K562 (cell line): Measurements from ENCODE around the gene GNPTAB. TPM values are rescaled to one million over a fixed set of nuclear protein-coding genes. Genes with fewer than 3 reads are reported as not detected.

Experiments
- ARID1B ChIP-seq: fragments of 450-650 bp; IDR thresholded peaks from 2 replicates; pipeline ENCODE4 v1.6.1; 2016; ENCODE audit warnings: antibody characterized with exemption, mild to moderate bottlenecking, inconsistent platforms
- FOXJ2 ChIP-seq: fragments of 200-800 bp; sonication (Bioruptor generic); IDR thresholded peaks from 2 replicates; pipeline ENCODE4 v1.6.1; 2016; ENCODE audit warnings: missing genetic modification characterization, missing compliant biosample characterization
- FOXK2 ChIP-seq, 2 experiments: fragments of 450-650 bp; IDR thresholded peaks in 1 of 2; conservative IDR thresholded peaks in 1 of 2; 2 replicates each; pipeline ENCODE4 v1.6.1; 2016; ENCODE audit warnings: low read depth in 2 of 2, mild to moderate bottlenecking in 1 of 2
- HMG20A ChIP-seq: fragments of 450-650 bp; formaldehyde crosslinking; conservative IDR thresholded peaks from 2 replicates; pipeline ENCODE4 v1.4.0; 2020; ENCODE audit warnings: mild to moderate bottlenecking, mixed read lengths
- KAT2B ChIP-seq: IDR thresholded peaks from one replicate; pipeline ENCODE4 v1.6.1; 2012; ENCODE audit warnings: low read depth, mild to moderate bottlenecking, control low read depth, inconsistent platforms, low read length, moderate library complexity
- L3MBTL2 ChIP-seq: fragments of 450-650 bp; IDR thresholded peaks from 2 replicates; pipeline ENCODE4 v1.6.1; 2016; ENCODE audit warnings: mild to moderate bottlenecking, moderate library complexity
- NEUROD1 ChIP-seq: fragments of 150-350 bp; IDR thresholded peaks from 2 replicates; pipeline ENCODE4 v1.6.1; 2014; ENCODE audit warnings: borderline replicate concordance, low read length, low read depth; ENCODE audit not compliant: partially characterized antibody
- NFIX ChIP-seq: fragments of 250-450 bp; sonication (Bioruptor Pico); IDR thresholded peaks from 2 replicates; pipeline ENCODE4 v1.4.0; 2020; ENCODE audit warnings: low read depth, mild to moderate bottlenecking, moderate library complexity
- NR2C2 ChIP-seq, 2 experiments: fragments of 200-800 bp in 1 of 2; sonication (Bioruptor generic) in 1 of 2; sonication (generic) in 1 of 2; formaldehyde crosslinking in 1 of 2; IDR thresholded peaks; 2 replicates each; pipeline versions ENCODE4 v1.6.1 to v1.8.0; 2016 to 2022; ENCODE audit warnings: mild to moderate bottlenecking in 1 of 2, missing compliant biosample characterization in 1 of 2, missing genetic modification characterization in 1 of 2, missing genetic modification reagents in 1 of 2
- PHF8 ChIP-seq: fragments of 200-600 bp; sonication (generic); IDR thresholded peaks from 2 replicates; pipeline ENCODE4 v1.6.1; 2012; ENCODE audit warnings: mixed run types, mild to moderate bottlenecking, inconsistent platforms, low read length, moderate library complexity, borderline replicate concordance
- RBM17 ChIP-seq: fragments of 200-400 bp; formaldehyde crosslinking; IDR thresholded peaks from 2 replicates; pipeline ENCODE4 v1.6.1; 2017; ENCODE audit warnings: low read depth, mild to moderate bottlenecking, low read length, borderline replicate concordance
- RERE ChIP-seq: sonication (generic); formaldehyde crosslinking; IDR thresholded peaks from 2 replicates; pipeline ENCODE4 v1.8.0; 2023; ENCODE audit warnings: missing genetic modification reagents, mild to moderate bottlenecking, borderline replicate concordance
- TARDBP ChIP-seq: fragments of 450-650 bp; IDR thresholded peaks from 2 replicates; pipeline ENCODE4 v1.6.1; 2016
- USF1 ChIP-seq: sonication (generic); formaldehyde crosslinking; IDR thresholded peaks from 2 replicates; pipeline ENCODE4 v1.9.0; 2022; ENCODE audit warnings: mild to moderate bottlenecking, missing genetic modification reagents
- ZC3H4 ChIP-seq: sonication (generic); formaldehyde crosslinking; IDR thresholded peaks from 2 replicates; pipeline ENCODE4 v1.9.0; 2021; ENCODE audit warnings: missing genetic modification reagents, borderline replicate concordance
- ZEB2 ChIP-seq: fragments of 450-650 bp; IDR thresholded peaks from 2 replicates; pipeline ENCODE4 v1.6.1; 2016
- ZNF512 ChIP-seq: IDR thresholded peaks from 2 replicates; pipeline ENCODE4 v1.6.1; 2016; ENCODE audit warnings: missing genetic modification characterization, missing compliant biosample characterization
- ZNF780A ChIP-seq: fragments of 250-450 bp; sonication (Bioruptor Pico); IDR thresholded peaks from 2 replicates; pipeline ENCODE4 v1.5.0; 2021; ENCODE audit warnings: mild to moderate bottlenecking
- ZNF830 ChIP-seq: fragments of 250-450 bp; sonication (Bioruptor Pico); IDR thresholded peaks from 2 replicates; pipeline ENCODE4 v1.5.0; 2021; ENCODE audit warnings: mild to moderate bottlenecking
- polyA plus RNA-seq, 8 experiments: library from polyadenylated mRNA; depleted of rRNA in 4 of 8; stranded (reverse) in 5 of 8; unstranded in 3 of 8; fragments of >200 nt; fragmentation: Nextera tagmentation in 2 of 8; fragmentation: Illumina TruSeq in 1 of 8; extraction: Ambion mirVana in 2 of 8; extraction: Trizol in 1 of 8; gene quantifications; 2 replicates each; pipeline versions ENCODE4 v1.2.1 to v1.2.3, GENCODE V29; 2011 to 2014; ENCODE audit warnings: inconsistent platforms in 1 of 8, missing spikeins in 1 of 8
- total RNA-seq, 7 experiments: library from RNA; depleted of rRNA in 6 of 7; stranded (reverse); fragments of >200 nt in 6 of 7; fragmentation: Illumina TruSeq in 2 of 7; extraction: Trizol in 2 of 7; gene quantifications; 2 replicates each; pipeline versions ENCODE4 v1.2.1 to v1.2.3, GENCODE V29; 2011 to 2021; ENCODE audit warnings: low replicate concordance in 1 of 7

Gene GNPTAB
- total and polyA plus RNA-seq, 9 of the 15 experiments (the other 6 are each of a cell fraction or from before 2014, with no cell fraction given), result 5.9 to 23.2 (median 19.3) TPM

DNA sequence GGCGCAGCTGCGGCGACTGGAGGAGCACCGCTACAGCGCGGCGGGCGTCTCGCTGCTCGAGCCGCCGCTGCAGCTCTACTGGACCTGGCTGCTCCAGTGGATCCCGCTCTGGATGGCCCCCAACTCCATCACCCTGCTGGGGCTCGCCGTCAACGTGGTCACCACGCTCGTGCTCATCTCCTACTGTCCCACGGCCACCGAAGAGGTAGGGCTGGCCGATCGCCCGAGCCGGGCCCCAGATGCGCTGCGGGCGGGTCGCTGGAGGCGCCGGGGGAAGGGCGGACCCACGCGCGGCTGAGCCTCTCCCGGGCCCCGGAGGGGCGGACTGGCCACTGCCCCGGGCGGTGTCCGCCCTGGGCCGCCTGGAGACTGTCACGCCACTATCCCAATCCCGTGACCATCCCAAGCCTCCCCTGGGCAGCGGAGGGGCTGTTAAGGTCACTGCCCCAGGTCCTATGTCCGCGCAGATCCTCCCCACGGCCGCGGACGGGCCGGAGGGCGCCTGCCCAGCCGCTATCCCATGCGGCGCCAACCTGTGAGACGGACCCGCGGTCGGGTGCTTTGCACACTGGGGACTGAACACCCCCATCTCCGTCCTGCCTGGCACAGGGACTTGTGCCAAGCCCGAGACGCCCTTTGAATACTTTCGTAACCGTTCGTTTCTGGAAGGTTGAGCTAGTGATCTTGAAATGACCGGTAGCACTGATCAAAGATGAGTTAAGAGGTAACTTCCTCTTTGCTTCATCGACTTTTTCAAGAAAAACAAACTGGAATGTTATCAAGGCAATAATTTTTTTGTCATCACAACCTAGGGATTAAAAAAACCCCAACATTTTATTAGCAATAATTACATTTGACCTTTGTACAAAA lies 132.6 kb downstream of the GNPTAB start (continued):
- TF ChIP-seq KAT2B, result no peak
- TF ChIP-seq ZC3H4 (CRISPR knock-in tag), result no peak
- no peak for TF ChIP-seq USF1
- no peak for TF ChIP-seq RERE
- TF ChIP-seq RBM17, result no peak
- TF ChIP-seq NFIX (CRISPR knock-in tag), result no peak
- TF ChIP-seq TARDBP, result no peak
- no peak; the same call in 1 of the 2 replicates for TF ChIP-seq NR2C2 (CRISPR knock-in tag; IDR thresholded peaks at IDR 0.05)
- no peak for TF ChIP-seq NR2C2 (tag; IDR thresholded peaks at IDR 0.05)
- no peak for TF ChIP-seq ZNF780A (CRISPR knock-in tag)
- TF ChIP-seq ZNF512 (tag), result no peak
- TF ChIP-seq FOXJ2 (tag), result no peak
- no peak for TF ChIP-seq ZEB2
- no peak for TF ChIP-seq NEUROD1
- TF ChIP-seq ZNF830 (CRISPR knock-in tag), result no peak
- TF ChIP-seq L3MBTL2, result no peak
- no peak for TF ChIP-seq HMG20A (CRISPR knock-in tag)
- peak; percentile 36; the same call in 1 of the 2 replicates for TF ChIP-seq PHF8
- no peak for TF ChIP-seq FOXK2 (conservative IDR thresholded peaks at IDR 0.05 in 1 of 2, IDR thresholded peaks at IDR 0.05 in 1 of 2; ENCODE audit: low read depth in 2 of 2)
- TF ChIP-seq ARID1B, result peak; percentile 31; the same call in 1 of the 2 replicates
